Urothelium cell line (cell line): ENCODE measurements around the gene PRG3.
A peak's percentile ranks its signal among the peaks of the same experiment; 100 is the strongest.
"Not testable (repeated sequence)": the region's sequence is repeated elsewhere in the genome, so short reads cannot be mapped to it uniquely, and the experiment has no call there.

Source experiments
- DNase-seq: peaks from one replicate; pipeline ENCODE4 v3.0.0; 2011; ENCODE audit warnings: low spot score, mixed read lengths
- FAIRE-seq: peaks from 2 replicates; lab custom pipeline; 2011; peaks lifted over from hg19 to GRCh38; lab: Jason Lieb, UNC

The PRG3 gene

GRCh38 chr11:57361926-57362325, 19.0 kb downstream of the PRG3 start:
- no peak for DNase-seq
- no peak for FAIRE-seq

- not testable (repeated sequence) for FAIRE-seq, DNase-seq
These were observed 19.5 kb downstream of the PRG3 start for GRCh38 chr11:57361420-57361819.

- FAIRE-seq (no peak), DNase-seq (no peak)
These were observed 20.0 kb downstream of the PRG3 start for GRCh38 chr11:57360991-57361390.

- FAIRE-seq (no peak), DNase-seq (no peak)
These were observed 20.9 kb downstream of the PRG3 start for GRCh38 chr11:57359896-57360690.

GRCh38 chr11:57359396-57359795, 21.6 kb downstream of the PRG3 start:
- DNase-seq (no peak), FAIRE-seq (no peak)

GRCh38 chr11:57358991-57359390, 22.0 kb downstream of the PRG3 start:
- FAIRE-seq: no peak

GRCh38 chr11:57358543-57358961, 22.4 kb downstream of the PRG3 start:
- FAIRE-seq (no peak), DNase-seq (no peak)

More at GRCh38 chr11:57358991-57359390, 22.0 kb downstream of the PRG3 start:
- no peak for DNase-seq

- FAIRE-seq: no peak
These were observed 23.1 kb downstream of the PRG3 start for GRCh38 chr11:57357856-57358255.

GRCh38 chr11:57357310-57357709, 23.6 kb downstream of the PRG3 start:
- FAIRE-seq: no peak
- no peak for DNase-seq

More at GRCh38 chr11:57357856-57358255, 23.1 kb downstream of the PRG3 start:
- no peak for DNase-seq

GRCh38 chr11:57356268-57356667, 24.7 kb downstream of the PRG3 start:
- FAIRE-seq (no peak), DNase-seq (no peak)

GRCh38 chr11:57354699-57355098, 26.3 kb downstream of the PRG3 start:
- FAIRE-seq (no peak), DNase-seq (no peak)

GRCh38 chr11:57353852-57354251, 27.1 kb downstream of the PRG3 start:
- FAIRE-seq (no peak), DNase-seq (no peak)

GRCh38 chr11:57353446-57353845, 27.5 kb downstream of the PRG3 start:
- FAIRE-seq: no peak

GRCh38 chr11:57353036-57353435, 27.9 kb downstream of the PRG3 start:
- FAIRE-seq (no peak), DNase-seq (no peak)

More at GRCh38 chr11:57353446-57353845, 27.5 kb downstream of the PRG3 start:
- no peak for DNase-seq

GRCh38 chr11:57349491-57350274, 31.3 kb downstream of the PRG3 start:
- DNase-seq (peak; percentile 86), FAIRE-seq (peak; percentile 13)

GRCh38 chr11:57348636-57349313, 32.2 kb downstream of the PRG3 start:
- no peak for FAIRE-seq
- DNase-seq: no peak

GRCh38 chr11:57348052-57348451, 32.9 kb downstream of the PRG3 start:
- FAIRE-seq (no peak), DNase-seq (no peak)

- DNase-seq (no peak), FAIRE-seq (no peak)
These were observed 33.6 kb downstream of the PRG3 start for GRCh38 chr11:57347336-57347735.

GRCh38 chr11:57345555-57346211, 35.3 kb downstream of the PRG3 start:
- DNase-seq: peak; percentile 75
- FAIRE-seq: peak; percentile 59

- FAIRE-seq: no peak
- no peak for DNase-seq
These were observed 36.1 kb downstream of the PRG3 start for GRCh38 chr11:57344826-57345225.

- no peak for FAIRE-seq
These were observed 37.1 kb downstream of the PRG3 start for GRCh38 chr11:57343825-57344224.

More at GRCh38 chr11:57343825-57344224, 37.1 kb downstream of the PRG3 start:
- DNase-seq: no peak
